Embryonic facial prominence (tissue), 1 donor: Measurements from ENCODE around the gene ZDHHC11B.
"Not testable (repeated sequence)": the region's sequence is repeated elsewhere in the genome, so short reads cannot be mapped to it uniquely, and the experiment has no call there.

Experiments
- DNase-seq: peaks from one replicate; pipeline ENCODE4 v3.0.0-alpha.2; 2016; ENCODE audit errors: extremely low spot score

Gene ZDHHC11B

DNA sequence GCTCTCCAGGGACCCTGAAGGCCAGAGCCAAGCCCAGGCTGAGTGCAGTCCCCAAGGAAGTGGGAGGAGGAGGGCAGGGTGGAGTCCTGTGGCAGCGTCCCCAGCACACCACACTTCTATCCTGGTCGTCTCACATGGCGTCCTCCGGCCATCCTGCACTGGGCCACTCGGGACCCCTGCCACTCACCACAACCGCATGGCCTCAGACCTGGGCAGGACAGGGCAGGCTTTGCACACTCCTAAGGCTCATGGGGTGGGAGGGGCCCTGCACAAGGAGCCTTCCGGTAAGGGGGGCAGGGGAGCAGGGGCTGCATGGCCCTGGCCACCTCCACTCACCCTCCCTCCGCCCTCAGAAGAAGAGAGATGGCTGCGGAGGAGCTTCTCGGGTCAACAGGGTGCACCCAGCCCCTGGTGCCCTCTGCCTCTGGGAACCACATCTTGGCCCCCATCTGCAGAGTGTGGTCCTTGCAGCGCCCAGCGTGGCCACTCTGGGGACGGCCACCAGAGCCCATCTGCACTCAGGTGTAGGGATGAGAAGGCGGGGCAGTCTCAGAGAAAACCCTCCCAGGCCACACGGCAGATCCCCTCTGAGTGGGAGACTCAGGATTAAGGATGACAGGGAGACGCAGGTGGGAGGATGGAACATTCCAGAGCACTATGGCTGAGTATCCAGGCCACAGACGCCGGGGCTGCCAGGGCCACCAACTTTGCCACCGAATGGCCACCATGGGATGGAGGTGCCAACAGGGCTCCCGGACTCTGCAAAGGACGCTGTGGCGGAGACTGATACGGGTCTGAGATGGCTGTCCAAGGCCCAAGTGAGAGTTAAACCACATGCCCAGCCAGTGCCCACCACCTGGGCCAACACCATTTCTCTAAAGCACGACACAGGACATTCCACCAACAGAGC lies 99.0 kb downstream of the ZDHHC11B start:
- DNase-seq = no peak

DNA sequence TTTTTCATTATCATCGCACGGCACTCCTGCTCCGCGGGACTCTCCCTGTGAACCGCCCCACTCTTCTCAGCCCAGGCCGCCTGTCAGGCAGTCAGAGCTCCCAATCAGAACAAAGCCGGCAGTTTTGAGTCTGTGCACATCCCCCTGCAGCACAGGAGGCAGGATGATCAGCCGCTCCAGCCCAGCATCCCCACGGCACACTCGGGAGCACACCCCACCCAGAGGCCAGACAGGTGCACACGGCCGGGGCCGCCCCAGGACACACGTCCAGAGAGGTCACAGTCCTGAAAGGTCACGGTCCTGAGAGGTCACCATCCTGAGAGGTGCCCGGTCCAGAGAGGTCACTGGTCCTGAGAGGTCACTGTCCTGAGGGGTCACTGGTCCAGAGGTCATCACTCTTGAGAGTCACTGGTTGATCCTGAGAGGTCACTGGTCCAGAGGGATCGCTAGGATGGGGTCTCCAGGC lies 99.7 kb downstream of the ZDHHC11B start:
- DNase-seq = no peak

DNA sequence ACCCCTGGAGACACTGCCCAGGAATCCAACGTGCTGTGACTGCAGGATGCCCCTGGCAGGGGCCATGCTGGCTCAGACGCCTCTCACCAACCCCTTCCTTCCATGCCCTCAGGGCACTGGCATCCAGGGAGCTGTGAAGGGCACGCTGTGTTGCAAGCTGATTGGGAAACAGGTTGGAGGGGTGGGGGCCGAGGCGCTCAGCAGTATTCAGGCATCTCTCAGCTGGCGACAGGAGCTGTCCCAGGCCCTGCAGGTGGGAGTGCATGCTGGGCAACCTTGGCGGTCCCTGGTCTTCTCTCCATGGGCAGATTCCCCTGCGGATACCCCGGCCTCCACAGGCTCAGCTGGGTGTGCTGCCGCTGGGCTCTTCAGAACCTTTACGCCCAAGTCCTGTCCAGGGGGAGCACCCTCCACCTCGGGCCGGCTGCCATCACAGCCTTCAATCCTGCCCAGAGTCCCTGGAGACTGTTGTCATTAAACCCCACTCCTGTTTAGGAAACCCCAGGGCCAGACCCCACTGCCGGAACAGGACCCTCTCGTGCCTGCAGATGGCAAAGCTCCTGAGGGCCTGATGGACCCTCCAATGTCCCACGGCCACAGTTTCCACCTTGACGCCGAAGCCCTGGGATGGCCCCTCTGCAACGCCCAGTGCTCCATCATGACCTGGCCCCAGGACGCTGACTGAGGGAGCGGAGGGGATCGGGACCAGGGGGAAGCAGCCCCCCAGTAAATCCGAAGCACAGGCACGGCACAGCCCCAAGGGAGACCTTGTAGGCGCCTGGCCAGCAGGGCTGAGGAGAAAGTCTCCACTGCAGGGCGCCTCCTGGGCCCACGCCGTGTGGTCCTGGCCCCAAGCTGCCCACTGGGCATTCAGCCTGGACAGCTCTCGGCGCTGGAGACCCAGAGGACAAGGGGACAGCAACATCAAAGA lies 100.7 kb downstream of the ZDHHC11B start:
- no peak for DNase-seq

DNA sequence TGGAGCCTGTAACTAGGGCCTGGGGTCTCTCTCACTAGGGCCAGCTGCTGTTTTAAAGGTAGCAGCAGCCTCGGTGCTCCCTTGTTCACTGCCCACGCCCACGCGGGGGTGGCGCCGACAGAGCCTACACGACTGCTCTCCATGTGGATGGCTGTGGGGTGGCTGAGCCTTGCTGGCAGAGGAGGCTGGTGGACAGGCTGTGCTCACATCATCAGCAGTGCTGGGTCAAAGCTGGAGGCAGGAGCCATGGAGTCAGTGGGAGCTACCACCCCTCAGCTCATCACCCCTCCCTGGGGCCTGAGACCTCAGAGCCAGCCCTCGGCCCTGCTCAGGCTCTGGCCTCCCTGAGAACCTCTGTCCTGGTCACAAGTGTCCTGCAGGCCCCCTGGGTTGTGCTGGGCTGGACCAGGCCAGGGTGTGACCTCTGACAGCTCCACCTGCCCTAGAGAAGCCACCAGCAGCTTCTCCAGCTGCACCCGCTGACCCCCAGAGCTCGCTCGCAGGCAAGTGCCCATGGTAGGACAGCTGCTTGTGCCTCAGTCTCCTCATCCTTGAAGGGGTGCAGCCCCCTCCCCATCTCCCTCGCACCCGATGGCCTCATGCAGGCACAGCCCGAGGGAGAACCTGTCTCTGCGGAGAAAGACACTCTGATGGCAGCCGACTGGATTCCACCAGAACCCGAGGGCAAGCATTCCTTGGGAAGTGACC lies 101.7 kb downstream of the ZDHHC11B start:
- DNase-seq = not testable (repeated sequence)

DNA sequence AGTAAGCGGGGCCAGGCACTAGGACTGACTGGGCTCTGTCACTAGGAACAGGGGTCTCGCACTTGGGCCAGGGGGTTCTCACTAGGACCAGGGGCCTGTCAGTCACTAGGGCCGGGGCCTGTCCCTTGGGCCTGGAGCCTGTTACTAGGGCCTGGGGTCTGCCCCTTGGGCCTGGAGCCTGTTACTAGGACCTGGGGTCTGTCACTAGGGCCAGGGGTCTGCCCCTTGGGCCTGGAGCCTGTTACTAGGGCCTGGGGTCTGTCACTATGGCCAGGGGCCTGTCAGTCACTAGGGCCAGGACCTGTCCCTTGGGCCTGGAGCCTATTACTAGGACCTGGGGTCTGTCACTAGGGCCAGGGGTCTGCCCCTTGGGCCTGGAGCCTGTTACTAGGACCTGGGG lies 102.3 kb downstream of the ZDHHC11B start:
- not testable (repeated sequence) for DNase-seq

DNA sequence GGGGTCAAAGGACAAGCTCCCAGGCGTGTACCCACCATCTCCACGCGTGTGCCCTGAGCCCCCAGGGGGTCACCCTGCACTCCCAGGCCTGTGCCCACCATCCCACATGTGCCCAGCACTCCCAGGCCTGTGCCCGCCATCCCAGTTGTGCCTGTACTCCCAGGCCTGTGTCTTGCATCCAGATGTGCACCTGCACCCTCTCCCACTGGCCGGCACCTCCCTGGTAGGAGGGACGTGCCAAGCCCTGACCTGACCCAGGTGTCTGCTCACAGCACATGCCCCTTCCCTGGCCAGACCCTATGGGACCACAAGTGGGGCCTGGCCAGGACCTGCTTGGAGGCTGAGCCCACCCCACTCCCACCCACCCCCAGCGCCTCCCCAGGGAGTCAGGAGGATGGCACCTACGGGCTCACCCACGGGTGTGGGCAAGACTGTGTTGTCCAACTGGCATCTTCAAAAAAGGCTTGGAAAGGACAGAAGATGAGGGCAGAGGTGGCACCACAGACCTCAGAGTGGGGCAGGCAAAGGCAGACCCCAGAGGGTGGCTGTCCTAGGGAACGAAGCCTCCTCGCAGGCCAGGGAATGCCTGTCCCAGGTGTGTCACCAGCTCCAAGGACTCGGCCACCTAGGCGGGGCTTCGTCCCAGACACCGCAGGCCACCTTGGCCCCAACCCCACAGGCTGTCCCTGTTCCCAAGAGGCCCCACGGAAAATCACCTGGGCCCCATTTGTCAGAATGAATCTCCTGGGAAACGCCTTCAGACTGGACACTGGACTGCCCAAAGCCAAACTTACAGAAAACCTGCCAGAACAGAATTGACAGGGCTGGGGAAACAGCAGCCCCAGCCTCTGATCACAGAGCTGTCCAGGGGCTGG lies 103.0 kb downstream of the ZDHHC11B start:
- DNase-seq = not testable (repeated sequence)

DNA sequence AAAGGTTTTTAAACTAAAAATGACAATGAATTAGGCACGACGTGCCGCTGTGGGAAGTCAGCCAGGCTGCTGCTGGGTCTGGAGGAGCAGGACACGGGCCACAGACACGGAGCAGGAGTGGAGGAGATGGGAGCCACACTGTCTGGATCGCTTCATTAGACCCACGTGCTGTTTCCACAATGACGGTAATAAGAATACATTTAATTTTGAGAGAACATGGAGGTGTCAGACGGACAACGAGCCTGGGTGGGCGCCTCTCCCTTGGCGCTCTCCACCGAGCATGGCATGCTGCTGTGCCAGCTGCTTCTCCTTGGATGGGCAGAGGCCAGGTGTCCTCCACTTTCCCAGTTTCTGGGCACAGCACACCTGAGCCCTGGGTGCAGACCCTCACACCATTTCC lies 103.7 kb downstream of the ZDHHC11B start:
- DNase-seq = not testable (repeated sequence)

DNA sequence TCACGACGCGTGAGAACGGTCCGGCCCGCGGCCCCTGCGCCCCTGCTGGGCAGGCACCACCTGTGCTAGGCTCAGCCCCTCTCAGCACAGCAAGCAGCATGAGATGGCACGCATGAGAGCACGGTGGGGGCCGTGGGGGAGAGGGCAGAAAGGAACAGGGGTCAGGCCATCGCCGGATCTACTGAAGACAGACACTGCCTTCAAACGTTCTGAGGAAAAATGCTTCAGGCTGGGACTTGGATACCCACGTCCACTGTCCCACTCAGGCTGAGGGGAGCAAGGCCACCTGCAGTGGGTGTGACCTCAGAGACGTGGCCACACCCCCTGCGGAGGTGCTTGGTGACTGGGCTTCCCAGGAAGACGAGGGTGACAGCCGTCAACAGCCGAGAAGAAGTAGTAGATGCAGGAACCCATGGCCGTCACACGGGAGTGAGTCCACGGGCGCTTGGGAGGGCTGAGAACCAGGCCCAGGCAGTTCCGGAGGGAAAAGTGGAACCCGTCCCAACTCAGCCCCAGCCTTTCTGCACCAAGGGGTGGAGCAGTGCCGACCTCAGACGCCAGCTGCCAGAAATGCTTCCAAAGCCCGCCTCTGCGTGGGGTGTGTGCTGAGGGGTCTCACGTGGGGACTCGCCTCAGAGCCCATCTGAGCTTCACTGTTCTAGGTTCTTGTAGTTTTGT lies 104.3 kb downstream of the ZDHHC11B start:
- not testable (repeated sequence) for DNase-seq

DNA sequence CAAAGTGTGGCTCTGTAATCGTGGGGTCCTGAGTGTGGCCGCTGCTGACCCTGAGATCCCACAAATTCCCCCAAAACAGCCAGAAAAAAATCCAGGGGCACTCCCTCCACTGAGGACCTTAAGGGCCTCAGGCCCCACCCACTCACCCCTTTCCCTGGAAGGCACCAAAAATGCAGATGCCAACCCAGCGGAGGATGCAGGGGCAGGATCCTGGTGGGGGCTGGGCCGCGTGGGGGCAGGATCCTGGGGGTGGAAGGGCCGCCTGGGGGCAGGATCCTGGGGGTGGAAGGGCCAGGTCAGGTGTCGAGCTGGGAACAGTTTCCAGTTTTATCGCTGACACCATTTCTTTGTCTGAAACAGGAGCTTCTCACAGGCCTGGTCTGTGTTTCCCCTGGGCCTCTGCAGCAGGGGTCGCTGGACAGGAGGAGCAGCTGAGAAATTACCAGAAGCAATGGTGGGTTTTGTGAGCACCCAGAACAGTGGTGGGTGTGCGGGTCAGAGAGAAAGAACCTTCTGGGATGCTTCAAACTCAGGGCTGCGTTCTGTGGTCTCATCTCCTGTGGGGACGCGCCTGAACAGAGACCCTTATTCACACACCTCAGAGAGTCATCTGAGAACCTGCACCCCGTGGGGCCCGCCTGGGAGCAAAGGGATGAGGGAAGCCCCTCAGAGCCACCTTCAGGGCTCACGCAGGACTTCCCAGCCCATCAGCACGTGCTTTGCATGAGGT lies 105.2 kb downstream of the ZDHHC11B start:
- DNase-seq = not testable (repeated sequence)

DNA sequence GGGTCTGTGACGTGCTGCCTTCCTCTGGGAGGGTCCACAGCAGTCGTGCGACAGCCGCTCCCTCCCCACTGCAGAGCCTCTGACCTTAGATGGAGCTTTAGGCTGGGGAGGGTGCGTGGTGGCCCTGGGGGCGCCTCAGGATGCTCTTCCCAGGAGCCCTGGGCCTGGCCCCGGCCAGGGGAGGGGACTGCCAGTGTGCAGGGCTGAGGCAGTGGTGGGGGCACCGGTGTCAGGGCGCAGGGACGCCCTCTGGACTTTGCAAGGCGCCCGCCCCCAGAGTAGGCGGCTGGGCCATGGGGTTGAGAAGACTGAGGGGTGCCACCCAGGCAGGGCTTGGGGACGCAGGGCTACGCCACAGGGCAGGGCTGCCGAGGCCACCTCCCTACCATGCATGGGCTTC lies 106.0 kb downstream of the ZDHHC11B start:
- DNase-seq = not testable (repeated sequence)

DNA sequence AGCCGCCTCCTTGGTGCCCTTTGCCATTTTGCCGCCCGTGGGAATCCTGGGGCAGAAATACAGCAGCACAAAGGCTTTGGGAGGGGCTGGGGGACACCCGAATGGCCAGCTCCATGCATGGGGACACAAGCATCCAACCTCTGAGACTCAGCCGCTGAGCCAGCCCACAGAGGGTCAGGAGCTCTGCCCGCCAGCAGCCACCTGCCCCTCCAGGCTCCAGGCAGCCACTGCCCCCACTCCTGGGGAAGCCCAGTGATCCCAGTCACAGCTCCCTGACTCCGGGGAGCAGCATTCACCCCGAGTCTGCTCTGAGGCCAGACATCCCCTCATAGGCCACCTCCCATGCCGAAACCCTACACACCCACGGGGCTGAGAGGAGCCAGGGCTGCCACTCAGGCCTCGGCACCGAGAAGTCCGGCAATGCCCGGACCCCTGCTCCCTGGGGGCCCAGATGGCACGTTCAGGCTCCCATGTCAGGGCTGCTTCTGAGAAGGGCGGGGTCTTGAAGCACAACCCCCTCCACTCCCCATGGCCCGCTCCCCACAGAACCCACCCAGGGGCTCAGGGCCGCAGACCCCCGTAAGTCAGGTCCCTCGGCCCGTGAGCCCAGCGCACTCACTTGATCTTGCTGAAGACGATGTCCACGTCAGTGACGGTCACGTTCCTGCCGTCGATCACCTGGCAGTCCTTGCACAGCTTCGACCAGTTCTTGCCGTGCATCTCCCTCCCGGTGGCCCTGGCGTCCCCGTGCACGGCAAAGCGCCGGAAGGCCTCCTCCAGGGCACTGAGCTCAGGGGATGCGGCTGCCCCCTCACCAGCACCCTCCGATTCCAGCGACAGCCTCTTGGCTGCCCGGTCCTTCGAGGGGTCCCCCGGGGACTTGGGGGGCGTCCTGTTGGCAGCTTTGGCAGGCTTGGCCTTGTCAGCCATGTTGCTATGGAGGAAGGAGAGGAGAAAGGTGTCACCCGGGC lies 107.1 kb downstream of the ZDHHC11B start:
- no peak for DNase-seq

DNA sequence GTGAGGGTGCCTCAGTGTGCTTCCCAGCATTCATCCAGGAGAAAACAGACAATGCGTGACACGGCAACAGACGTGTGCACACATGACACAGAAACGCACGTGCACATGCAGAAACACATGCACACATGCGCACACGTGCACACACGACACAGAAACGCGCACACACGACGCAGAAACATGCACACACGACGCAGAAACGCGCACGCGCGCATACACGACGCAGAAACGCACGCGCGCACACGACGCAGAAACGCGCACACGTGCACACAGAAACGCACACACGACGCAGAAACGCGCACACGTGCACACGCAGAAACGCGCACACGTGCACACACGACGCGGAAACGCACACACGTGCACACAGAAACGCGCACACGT lies 107.8 kb downstream of the ZDHHC11B start:
- DNase-seq = no peak

DNA sequence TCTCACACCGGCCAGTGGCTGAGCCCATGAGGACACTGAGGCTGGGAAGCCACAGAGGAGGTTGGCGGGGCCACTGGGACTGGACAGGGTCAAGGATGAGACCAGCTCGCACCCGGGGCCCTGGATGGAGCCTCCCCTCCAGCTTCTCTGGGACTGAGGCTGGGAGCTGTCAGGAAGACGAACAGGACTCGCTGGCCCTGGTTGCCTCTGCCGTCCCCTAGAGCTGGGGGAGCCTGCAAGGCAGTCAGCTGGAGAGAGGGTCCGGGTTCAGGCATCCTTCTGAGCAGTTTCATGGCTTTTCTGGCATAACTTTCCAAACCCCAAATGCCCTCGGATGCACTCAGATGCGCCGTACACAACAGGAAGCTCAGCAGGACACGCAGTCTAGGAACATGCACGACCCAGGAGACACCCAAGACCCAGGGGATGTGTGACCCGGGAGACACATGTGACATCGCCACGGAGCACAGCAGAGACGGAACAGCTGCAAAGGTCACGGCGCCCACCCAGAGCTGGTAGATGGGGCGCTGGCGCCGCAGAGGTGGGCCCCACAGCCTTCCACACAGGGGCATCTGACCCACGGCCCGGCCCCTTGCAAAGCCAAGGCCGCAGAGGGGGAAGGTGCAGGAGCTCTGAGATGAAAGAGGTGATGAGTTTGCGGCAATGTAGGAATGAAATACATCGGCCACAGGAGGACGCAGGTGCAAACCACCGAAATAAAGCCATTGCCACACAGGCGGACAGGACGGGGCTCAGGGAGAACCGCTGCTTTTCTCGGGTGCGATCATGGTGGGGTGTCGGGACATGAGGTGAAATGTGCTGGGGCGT lies 108.4 kb downstream of the ZDHHC11B start:
- DNase-seq = no peak

DNA sequence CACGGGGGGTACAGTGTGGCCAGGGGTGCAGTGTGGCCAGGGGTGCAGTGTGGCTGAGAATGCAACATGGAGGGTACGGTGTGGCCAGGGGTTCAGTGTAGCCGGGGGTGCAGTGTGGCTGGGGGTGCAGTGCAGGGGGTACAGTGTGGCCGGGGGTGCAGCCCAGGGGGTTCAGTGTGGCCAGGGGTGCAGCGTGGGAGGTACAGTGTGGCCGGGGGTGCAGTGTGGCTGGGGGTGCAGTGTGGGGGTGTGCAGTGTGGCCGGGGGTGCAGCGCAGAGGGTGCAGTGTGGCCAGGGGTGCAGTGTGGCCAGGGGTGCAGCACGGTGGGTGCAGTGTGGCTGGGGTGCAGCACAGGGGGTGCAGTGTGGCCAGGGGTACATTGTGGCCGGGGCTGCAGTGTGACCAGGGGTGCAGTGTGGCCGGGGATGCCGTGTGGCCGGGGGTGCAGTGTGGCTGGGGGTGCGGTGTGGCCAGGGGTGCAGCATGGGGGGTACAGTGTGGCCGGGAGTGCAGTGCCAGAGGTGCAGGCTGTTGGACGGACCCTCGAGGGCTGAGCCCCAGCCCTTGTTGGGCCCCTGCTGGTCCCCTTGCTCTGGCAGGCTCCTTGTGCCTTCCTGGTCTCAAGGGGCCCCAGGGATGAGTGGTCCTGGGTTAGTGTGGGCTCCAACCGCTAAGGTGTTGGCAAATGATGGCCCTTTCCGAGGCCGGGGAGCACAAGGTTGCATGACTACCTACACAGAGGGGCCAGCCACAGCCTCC lies 109.2 kb downstream of the ZDHHC11B start:
- no peak for DNase-seq

DNA sequence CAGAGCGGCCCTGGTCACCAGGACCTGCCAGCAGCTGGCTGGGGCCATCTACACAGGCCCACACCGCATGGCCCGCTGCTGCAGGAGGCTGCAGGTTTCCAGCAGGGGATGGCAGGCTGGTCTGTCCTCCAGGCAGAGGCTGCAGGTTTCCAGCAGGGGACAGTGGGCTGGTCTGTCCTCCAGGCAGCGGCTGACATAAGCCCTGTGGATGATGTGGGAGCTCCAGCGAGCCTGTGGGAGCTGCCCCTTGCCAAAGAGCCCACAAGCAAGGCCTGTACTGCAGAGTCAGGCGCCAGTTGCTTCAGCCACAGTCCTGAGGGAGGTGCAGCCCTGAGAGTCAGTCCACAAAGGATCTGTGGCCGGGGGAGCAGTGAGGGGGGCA lies 109.9 kb downstream of the ZDHHC11B start:
- no peak for DNase-seq

DNA sequence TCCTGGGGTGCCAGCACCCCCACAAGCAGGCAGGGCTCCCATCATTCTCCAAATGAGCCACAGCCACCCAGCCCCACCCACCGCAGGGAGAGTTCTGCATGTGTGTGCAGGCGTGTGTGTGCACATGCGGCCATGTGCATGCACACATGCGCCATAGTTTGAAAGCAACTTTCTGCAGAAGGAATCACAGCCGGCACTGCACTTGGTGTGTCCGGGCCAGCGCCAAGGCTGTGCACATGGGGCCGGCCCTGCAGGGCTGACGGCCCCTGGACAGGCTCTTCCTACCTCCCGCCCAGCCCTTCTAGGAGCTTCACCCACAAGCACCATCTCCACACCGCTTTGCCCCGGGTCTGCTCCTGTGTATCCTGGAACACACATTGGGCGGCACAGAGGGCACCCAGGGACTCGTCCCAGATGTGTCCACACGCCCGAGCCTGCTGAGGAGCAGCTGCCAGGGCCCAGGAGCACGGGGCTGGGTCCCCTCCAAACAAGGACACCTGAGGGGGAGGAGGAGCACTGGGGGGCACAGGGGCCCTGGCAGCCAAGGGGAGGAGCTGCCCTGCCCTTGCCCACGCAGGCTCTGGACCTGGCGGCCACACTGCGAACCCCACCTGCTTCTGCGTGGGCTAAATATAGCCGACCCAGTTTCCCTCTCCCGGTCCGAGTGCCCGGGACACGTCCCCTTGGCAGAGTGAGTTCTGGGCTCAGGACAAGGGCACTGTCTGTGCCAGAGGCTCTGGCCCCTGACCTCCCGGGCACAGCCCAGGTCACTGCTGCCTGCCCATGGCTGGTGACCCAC lies 110.5 kb downstream of the ZDHHC11B start:
- no peak for DNase-seq
